Stimulated activated CD8-positive, alpha-beta memory T cell treated with anti-CD3 and anti-CD28 coated beads, Interleukin-15, amount 100 ng/mL, for 4 hours (primary cell): ENCODE measurements around the gene CLDND2.
"Not testable (repeated sequence)": the region's sequence is repeated elsewhere in the genome, so short reads cannot be mapped to it uniquely, and the experiment has no call there.

Experiments used
- DNase-seq, 2 donors: peaks; one replicate each; pipeline ENCODE4 v3.0.0-alpha.2; 2020; ENCODE audit warnings: low read depth in 2 of 2

The CLDND2 gene

DNA sequence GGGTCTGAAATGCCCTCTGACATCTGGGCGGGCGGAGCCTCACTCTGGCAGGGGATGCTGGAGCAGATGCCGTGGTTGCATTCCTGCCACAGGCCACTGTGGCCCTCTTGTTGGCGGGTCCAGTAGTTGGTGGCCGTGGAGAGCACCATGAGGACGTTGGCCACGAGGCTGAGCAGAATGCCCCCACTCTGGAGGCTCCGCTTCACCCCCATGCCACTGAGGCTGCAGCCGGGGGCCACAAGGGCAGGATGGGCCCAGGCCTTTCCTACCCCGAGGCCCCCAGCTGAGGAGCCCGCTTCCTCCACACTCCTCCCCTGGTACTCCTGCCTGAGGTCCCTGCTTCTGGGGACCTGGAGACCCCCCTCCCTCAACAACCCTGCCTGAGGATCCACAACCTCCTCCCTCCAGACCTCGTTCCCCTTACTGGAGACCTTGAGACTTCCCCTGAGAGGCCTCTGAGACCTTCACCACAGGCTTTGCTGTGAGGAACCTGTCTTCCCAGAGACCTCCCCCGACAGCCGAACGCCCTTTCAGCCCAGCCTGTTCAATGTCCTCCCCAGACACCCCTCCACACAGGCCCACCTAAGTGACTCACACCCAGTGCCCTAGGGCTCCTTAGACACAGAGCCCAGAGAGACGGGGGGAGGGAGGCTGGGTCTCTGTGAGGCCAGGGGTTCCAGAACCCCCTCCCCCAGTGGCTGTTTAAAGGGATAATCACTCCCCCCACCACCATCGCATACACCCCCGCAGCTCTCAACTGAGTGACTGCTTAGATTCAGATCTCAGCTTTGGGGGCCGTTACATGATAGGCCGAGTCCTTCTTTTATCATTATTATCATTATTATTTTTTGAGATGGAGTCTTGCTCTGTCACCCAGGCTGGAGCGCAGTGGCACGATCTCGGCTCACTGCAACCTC lies at the start of gene CLDND2:
CLDND2 (minus strand) TSS at position 638 of the 917 bp plus-strand sequence; CDS start at position 212, 426 bp downstream.
- no peak for DNase-seq

DNA sequence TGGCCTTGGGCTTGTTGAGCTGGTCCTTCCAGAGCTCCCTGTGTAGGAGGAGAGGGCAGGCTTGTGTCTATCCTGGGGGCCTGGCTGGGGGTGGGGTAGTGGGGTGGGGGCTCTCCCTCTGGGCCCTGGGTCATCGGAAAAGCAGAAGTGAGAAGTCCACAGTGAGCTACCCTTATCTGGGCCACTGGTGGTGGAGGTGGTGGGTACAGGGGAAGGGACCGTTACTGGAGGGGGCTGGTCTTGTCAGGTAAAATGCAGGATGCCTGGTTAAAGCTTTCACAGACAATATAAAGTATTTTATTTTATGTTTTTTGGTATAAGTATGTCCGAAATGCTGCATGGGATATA lies 49.0 kb upstream of the CLDND2 start:
- no peak for DNase-seq

- no peak for DNase-seq
These were observed 48.5 kb upstream of the CLDND2 start, which contains the start of gene SIGLEC10 for GRCh38 chr19:51417107-51417809. Gene SIGLEC10, minus strand, starts transcription at chr19:51417642. Its CDS starts 61 bp downstream, at chr19:51417581.

GRCh38 chr19:51416422-51416821 lies 47.6 kb upstream of the CLDND2 start:
- DNase-seq = not testable (repeated sequence)

DNA sequence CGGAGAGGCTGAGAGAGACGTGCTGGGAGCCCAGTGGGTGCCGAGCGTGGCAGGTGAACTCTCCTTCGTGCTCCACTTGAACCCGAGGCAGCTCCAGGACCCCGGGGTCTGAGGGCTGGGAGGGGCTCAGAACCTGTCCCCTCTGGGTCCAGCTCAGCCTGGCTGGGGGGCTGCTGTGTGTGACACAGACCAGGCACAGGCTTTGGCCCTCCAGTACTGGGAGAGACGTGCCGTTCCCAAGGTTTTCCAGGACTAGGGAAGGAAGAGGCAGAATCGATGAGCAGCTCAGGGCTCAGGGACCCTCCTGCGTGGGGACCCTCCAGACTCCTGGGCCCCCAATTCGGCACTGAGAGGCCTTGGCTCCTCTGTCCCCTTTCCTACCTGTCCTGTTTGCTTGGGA lies 46.4 kb upstream of the CLDND2 start:
- no peak for DNase-seq

DNA sequence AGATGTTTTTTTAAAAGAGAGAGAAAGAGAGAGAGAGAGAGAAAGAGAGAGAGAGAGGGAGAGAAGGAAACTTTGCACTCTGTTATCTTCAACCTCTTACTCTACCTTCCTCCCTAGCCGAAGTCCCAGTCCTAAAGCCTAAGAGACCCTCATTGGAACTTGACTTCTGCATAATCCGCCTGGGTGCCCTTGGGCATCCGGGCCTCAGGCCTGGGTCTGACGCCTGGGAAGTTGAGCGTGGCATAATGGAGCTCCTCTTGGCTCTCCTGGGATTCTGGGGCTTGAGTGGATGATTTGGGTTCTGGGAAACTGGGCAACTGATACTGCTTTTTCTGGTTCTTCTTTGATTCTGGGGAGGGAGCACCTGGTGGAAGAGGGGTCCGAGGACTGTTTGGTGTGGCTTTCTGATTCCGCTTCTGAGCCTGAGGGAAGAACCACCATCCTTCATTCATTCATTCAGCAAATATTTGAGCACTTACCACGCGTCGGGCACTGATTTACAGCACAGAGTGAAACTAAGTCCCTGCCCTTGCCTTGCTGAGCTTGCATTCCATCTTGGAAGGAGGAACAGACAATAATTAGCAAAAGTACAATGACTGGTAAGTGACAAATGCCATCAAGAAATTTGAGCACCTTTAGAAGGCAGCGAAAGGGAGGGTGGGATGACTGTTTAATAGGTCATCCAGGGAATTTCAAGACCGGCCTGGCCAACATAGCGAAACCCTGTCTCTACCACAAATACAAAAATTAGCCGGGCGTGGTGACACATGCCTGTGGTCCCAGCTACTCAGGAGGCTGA lies 42.3 kb upstream of the CLDND2 start:
- no peak for DNase-seq

GRCh38 chr19:51407511-51408131 lies 38.8 kb upstream of the CLDND2 start:
- no peak for DNase-seq

- no peak for DNase-seq
These were observed 33.3 kb upstream of the CLDND2 start for GRCh38 chr19:51402117-51402516.

- not testable (repeated sequence) for DNase-seq
These were observed 31.1 kb upstream of the CLDND2 start for GRCh38 chr19:51399936-51400335.

DNA sequence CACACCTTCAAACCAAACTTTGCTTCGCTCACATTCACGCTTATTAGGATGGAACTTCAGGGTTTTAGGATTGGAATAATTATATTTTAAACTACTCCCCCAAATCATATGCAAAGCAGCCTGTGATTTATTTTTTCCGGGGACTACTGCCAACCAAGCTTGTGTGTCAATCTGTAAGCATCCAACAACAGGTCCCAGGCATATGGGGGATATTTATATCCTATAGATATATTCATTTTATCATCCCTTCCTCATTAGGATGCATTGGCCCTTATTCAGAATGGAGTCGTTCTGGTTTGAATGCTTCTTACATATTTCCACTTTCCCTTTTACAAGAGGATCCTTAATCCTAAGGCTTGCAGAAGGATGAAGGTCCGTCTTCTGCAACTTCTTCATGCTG lies 30.4 kb upstream of the CLDND2 start:
- no peak for DNase-seq

DNA sequence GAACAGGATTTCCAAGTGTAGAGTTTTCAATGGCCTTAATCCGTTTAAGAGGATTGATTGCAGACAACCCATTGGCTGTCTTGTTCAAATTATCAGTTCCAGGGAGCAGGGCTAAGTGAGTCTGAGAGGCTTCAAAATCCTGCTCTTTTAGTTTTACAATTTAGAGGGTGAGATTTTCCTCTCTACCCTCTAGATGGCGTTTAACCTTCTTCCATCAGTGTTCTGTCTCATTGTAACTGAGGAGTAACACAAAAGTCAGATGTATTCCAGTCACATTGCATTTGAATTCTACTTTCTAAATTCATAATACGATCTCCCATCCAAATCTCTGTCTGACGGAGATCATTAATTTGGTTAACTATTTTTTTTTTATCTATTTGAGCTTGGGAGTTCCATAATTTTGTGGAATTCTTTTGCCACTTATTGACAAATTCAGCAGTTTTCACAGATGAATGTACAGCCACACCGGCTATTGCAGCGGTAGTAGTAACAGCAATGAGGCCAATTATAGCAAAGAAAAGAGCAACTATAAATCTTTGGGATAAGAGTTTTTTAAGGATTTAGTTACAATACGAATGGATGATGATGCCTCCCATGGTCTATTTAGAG lies 29.4 kb upstream of the CLDND2 start:
- no peak for DNase-seq

GRCh38 chr19:51397453-51397852 lies 28.6 kb upstream of the CLDND2 start:
- not testable (repeated sequence) for DNase-seq

DNA sequence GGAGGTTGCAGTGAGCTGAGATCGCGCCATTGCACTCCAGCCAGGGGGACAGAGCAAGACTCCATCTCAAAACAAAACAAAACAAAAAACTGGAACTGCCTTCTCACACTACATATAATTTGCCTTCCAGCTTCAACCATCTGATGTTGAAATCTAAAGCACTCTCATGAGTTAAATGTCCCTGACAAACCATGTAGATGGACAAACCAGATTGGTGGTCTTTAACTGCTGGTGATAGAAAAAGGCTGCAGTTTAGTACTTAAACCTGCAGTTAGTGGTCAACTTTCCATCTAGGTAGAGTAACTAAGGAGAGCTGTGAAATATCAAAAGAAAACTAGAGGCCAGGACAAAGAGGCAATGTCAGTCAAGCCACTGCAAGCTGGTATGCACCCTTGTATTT lies 27.4 kb upstream of the CLDND2 start:
- no peak for DNase-seq

- peak; percentile 74 to 86 for DNase-seq
These were observed 25.4 kb upstream of the CLDND2 start for GRCh38 chr19:51394050-51394836.

DNA sequence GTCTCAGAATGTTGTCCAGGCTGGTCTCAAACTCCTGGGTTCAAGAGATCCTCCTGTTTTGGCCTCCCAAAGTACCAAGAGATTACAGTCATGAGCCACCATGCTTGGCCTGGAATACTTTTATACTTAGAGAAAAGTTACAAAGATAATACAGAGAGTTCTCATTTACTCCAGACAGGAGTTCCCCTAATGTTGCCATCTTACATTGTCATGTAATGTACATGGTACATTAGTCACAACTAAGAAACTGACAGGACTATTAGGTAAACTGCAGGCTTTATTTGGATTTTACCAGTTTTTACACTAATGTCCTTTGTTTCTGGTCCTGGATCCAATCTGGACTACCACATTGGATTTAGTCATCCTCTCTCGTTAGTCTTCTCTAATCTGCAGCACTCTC lies 23.9 kb upstream of the CLDND2 start:
- no peak for DNase-seq

DNA sequence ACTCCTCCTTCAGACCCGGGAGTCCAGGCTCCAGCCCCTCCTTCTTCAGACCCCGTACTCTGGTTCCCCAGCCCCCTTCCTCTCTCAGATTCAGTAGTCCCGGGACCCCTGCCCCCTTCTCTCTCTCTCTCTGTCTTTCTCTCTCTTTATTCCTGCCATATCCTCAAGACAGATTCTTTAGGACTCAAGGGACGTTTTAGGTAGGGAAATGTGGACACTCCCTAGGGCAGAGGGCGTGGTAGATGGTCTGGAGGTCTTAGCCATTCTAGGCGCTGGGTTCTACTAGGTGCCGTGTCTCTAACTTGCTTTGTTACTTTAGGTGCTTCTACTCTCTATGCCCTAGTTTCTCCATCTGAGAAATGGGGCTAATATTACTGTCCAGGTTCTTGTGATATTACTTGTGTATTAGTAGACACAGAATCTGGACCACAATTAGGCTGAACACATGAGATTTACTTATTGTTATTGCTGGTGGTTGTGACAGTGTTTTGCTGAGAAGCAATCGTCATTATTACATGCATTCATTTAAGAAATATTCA lies 22.3 kb upstream of the CLDND2 start:
- no peak for DNase-seq

GRCh38 chr19:51389143-51389542 lies 20.3 kb upstream of the CLDND2 start:
- DNase-seq = no peak

DNA sequence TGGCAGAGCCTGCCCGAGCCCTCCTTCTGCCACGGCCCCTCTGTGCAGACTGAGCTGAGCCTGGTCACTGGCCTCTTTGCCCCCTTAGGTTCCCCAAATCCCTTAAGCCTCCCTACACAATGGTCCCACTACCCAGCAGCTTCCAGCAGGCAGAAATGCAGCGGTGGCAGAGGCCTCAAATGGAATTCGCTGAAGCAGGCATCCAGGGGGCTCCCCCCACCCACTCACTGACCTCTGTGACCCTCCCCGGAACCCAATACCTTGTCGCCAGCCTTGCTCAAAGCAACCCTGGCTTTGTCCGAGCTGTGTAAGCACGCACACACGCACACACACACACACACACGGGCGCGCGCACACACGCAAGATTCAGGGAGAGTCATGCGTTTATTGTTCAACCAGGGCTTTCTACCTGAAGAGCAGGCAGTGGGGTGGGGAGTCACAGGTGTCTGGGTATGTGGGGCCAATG lies 19.2 kb upstream of the CLDND2 start, which contains the start of gene LIM2:
LIM2 (minus strand) TSS at position 51 of the 466 bp plus-strand sequence. CDS start 531 bp downstream, outside the sequence.
- DNase-seq = no peak

DNA sequence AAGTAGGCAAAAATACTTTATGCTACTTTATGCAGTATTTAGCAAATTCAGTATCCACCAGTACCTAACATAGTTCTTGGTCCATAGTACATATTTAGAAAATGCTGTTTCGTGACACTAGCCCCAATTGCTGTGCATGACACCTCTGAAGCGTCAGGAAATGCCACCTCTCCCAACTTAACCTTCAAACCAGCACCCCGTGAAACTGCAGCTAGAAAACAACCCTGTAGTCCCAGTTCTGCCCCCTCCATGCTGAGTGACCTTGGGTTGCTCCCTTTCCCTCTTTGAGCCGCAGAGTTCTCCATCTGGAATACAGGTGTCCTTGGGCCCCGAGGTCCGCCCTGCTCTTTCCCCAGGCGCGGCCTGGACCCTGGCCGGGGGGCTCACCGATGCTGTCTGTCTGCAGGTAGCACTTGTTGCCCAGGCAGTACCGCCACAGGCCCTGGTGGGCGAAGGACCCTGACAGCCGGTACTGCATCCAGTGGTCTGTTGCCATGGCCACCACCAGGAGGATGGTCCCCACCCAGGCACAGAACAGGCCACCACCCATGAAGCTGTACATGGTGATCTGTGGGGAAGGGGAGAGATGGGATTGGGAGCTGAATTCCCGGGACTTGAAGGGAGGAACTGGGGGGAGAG lies 18.2 kb upstream of the CLDND2 start:
- DNase-seq = no peak
